SKM-1 treated with dmso at 0.1 percent for 144 hours (cell line): Measurements from ENCODE around the gene VDR.
"Not testable (repeated sequence)": the region's sequence is repeated elsewhere in the genome, so short reads cannot be mapped to it uniquely, and the experiment has no call there.

Experiments used
- DNase-seq: peaks from one replicate; lab custom pipeline; 2025; ENCODE audit not compliant: unreplicated experiment; lab: John Stamatoyannopoulos, UW

Gene VDR

DNA sequence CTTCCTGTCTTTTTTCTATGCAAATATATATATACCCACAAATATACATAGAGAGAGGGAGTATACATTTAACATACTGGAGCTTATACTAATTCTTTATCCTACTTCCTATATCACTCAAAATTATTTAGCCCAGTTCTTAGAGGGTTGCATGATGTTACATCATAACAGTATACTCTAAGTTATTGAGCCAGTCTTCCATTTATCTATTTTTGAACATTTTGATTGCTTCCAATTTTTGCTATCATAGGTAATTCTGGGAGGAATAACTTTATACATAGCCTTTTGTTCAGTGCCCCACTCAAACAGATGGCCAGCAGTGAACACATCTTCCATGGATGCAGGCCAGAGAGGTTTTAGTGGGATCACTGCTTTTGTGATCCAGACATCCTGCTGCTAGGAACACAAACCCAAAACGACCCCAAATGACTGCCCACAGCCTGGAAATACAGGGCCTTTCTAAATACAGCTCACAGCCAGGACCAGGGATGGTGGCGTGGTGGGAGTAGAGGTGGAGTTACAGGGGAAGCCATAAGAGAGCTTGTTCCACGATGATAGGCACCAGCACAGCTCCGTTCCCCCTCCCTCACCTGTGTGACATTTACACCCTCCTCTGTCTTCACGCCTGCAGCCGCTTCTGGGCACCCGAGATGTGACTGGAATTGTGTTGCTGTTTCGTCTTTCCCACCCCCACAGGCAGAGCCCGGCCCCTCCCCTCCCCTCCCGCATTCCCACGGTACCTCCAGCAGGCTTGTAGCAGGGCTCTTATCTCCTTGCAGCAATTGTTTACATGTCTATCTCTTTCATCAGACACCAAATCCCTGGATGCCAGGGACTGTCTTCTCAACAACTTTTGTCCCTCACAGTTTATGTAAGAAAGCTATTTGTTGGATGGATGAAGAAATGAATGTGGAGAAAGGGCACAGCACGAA is 54.4 kb downstream of the VDR start:
- no peak for DNase-seq

DNA sequence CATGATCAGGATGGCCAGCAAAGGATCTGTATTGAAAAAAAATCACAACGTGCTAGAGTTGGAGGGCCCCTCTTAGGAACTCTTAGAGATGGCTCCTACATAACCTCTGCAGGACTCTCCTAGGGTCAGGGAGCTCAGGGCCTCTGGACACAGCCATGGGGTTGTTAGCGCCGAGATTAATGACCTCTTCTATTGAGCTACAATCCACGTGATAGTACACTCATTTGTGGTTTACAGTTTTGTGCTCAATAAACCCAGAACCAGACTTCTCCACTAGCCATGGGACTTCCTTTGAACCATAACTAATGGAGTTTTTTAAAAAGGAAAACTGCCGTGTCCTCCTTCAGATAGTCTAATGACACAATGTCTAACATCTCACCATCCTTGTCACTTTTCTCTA is 55.5 kb downstream of the VDR start:
- DNase-seq, result no peak

- no peak for DNase-seq
These were observed 55.9 kb downstream of the VDR start for GRCh38 chr12:47848853-47849252.

DNA sequence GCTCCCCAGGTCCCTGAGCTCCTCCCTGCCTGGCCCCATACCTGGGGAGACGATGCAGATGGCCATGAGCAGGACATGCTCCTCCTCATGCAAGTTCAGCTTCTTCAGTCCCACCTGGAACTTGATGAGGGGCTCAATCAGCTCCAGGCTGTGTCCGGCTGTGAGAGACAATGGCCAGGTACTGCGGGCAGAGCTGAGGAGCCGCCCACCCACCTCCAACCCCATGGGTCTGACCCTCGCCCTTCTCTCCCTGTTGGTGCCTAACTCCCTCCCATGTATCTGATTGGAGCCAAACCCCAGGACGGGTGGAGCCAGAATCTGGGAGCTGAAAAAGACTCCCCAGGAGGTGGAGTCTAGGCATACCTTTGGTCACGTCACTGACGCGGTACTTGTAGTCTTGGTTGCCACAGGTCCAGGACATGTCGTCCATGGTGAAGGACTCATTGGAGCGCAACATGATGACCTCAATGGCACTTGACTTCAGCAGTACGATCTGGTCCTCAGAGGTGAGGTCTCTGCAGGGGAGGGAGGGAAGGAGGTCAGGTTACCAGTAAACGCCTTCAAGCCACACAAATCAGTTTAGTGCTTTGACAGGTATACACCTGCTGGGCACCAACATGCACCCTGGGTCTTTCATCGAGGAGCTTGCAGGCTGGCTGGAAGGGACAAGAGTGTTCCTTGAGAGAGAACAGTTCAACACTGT is 58.3 kb downstream of the VDR start:
- DNase-seq, result no peak

DNA sequence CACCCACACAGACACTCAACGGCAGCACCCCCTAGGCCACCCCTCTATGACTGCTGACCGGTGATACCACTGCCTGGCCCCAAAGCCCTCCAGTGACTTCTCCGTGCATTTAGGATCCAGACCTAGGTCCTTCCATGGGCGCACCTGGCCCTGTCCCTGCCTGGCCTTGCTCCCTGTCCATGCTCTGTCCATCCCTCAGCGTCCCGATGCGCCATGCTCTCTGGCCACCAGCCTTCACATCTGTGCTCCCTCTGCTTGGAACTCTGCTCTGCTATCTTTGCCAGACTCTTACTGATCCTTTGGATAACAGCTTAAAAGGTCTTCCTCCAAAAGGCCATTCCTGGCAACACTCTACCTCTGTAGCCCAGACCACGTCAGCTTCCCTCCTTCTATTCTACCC is 59.7 kb downstream of the VDR start:
- DNase-seq, result no peak

DNA sequence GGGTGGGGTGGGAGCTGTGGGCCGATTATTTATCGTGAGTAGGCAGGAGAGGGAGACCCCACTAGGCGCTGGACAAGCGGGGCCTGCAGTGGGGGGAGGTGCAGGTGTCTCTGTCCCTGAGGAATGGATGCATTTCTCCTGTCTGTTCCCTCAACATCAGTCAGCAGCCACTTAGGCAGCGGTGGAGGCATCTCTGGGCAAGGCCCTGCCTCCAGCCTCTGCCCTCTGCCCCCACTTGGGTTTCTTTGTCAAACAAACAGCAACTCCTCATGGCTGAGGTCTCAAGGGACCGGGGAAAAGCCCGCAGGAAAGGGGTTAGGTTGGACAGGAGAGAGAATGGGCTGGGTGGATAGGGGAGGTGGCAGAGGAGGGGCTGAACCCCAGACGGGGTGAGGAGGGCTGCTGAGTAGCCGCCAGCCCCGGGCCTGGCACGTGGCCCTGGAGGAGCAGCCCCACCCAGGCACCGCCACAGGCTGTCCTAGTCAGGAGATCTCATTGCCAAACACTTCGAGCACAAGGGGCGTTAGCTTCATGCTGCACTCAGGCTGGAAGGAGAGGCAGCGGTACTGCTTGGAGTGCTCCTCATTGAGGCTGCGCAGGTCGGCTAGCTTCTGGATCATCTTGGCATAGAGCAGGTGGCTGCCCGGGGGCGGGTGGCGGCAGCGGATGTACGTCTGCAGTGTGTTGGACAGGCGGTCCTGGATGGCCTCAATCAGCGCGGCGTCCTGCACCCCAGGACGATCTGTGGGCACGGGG is 60.4 kb downstream of the VDR start:
- no peak for DNase-seq

DNA sequence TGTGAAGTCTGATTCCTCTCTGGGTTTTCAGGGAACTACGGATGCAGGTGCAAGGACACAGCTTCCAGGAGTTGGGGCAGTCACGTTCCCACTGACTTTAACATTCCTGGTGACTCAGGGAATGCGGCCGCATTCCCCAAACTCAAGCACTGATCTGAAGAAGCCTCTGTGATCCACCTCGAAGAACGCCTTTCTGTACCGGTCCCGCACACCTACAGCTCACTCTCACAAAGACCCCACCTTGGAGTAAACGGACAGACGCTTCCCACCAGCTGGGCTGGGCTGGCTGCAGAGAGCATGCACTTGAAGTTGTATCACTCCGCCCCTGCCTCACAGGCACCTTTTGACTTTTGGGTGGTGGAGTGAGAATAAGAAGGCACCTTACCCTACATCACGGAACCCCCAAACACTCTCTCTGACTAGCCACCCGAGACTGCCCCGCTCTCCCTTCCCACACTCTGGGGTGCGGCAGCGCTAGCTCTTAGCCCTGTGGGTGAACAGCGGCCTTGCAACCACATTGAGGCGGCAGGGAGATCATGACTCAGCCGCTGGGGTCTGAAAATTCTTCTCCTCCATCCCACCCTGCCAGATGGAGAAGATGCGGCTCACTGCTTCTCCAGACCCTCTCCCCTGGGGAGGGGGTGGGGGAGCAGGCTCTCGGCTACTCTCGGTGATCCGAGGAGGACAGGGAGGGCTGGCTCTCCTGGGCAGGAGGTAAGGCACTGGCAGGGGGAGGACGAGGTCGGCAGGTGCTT is 61.4 kb downstream of the VDR start:
- DNase-seq, result no peak

DNA sequence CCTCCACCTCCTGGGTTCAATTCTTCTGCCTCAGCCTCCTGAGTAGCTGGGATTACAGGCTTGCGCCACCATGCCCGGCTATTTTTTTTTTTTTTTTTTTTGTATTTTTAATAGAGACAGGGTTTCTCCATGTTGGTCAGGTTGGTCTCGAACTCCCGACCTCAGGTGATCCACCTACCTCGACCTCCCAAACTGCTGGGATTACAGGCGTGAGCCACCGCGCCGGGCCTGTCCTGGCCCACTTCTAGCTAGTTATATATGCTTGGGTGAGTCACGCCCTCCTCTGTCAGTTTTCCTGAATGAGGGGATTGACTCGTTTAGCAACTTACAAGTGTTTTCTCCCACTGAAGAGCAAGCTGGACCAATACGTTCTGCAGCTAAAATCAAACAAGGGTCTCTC is 62.3 kb downstream of the VDR start:
- DNase-seq, result not testable (repeated sequence)

- no peak for DNase-seq
These were observed 62.9 kb downstream of the VDR start for GRCh38 chr12:47841910-47842309.

DNA sequence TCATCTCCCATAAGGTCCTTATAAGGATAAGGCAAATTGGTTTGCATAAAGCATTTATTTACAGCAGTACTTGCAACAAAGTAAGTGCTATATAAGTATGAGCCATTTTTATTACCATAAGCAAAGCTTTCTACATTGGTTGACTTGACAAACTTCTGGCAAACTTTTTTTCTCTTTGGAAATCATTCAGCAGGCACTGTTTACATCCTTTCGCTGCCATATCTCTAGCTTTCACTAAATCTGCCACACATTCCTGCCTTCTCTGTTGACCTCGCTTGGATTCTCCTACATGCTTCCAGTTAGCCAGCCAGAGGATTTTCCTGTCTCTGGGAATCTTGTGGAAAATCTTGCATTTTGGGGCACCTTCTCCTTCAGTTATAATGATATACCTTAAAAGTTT is 63.3 kb downstream of the VDR start:
- no peak for DNase-seq

GRCh38 chr12:47840571-47840970 is 64.2 kb downstream of the VDR start:
- no peak for DNase-seq

GRCh38 chr12:47839214-47839876 is 65.4 kb downstream of the VDR start:
- no peak for DNase-seq

- no peak for DNase-seq
These were observed 66.4 kb downstream of the VDR start for GRCh38 chr12:47838286-47838931.

DNA sequence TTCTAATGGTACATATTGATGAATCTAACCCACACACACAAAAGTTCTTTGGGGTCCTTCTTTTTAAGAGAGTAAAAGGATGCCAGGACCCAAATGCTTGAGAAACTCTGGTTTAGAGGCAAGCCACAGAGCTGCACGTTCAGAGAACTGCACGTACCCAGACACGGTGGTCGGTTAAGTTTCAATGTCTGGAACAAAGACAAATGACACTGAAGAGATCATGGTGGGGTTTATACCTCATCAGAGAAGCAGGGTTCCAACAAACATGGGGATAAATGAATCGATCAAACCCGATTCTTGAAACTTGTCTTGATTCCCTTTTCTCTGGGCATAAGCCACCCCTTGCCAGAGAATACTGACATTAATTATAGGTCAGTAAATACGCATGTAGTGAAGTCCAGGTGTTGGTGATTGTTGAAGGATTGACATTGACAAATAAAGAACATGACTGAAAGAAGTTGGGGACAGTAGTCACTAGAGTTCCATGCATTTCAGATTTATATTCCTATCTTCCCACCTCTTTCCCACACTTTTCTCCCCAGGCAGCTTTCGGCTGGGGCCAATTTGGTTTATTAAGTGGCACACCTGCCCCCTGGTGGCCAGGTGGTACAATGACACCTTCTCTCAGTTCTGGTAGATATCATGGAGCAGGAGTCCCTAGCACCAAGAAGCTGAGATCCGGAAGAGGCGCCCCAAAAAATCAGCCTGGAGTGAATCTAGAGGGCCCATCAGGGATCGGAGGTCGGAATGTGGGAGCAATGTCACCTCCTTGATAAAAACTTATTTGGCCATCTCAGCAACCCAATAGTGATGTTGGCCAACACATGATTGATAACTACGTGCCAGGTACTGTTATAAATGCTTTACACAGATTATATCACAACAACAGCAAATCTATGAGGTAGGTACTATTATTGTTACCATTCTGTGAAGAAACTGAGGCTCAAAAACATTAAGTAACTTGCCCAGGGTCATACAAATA is 67.3 kb downstream of the VDR start:
- no peak for DNase-seq

DNA sequence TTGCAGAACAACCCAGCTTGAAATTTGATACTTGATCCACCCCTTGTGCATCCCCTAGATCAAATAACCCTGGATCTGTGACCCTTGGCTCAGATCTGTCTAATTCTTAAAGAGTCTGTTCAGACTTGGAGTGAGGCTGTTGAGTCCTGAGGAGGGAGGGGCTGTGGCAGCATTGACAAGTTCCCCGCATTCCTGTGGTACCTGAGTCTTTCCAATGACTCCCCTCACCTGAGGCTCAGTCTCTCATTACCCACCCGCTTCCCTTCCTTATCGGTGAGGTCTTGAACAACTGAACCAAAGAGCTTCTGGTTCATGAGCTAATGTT is 69.0 kb downstream of the VDR start:
- DNase-seq, result no peak

- DNase-seq, result no peak
These were observed 69.6 kb downstream of the VDR start for GRCh38 chr12:47835006-47835830.

GRCh38 chr12:47834199-47834903 is 70.4 kb downstream of the VDR start:
- DNase-seq, result no peak
